OCI-LY7 (cell line): ENCODE data around the gene SVOPL.

Experiments used
- CTCF ChIP-seq: fragments of 200-600 bp; sonication (generic); conservative IDR thresholded peaks from 2 replicates; pipeline ENCODE4 v1.5.1; 2014; ENCODE audit warnings: mild to moderate bottlenecking, antibody characterized with exemption, low read length, moderate library complexity, mixed read lengths
- EZH2phosphoT487 ChIP-seq: fragments of 200-600 bp; sonication (generic); IDR thresholded peaks from 2 replicates; pipeline ENCODE4 v1.6.1; 2018; ENCODE audit warnings: low read depth, borderline replicate concordance, mild to moderate bottlenecking, mixed run types, antibody characterized with exemption, low read length, moderate library complexity, mixed read lengths

GRCh38 chr7:138665669-138666140 is 35.5 kb downstream of the SVOPL start:
- TF ChIP-seq CTCF (no peak), EZH2phosphoT487 (no peak)
